ENCODE measurements around the gene NSD2.

Gene NSD2

DNA sequence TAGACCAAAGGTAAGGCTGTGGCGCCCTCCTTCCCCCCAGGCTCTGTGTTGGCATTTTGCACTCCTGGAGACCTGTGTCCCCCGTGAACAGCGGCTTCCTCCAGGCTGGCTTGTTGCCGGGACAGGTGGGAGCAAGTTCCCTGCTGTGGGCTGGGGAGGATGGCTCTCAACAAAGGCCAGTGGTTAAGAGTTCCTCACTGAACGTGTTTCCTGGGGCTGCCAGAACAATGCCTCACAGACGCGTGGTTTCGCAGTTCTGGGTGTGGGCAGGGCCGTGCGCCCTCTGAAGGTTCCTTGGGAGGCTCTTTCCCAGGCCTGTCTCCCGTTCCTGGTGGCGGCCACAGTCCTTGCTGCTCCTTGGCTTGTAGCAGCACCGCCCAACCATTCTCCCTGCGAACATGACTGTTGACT is 104.2 kb downstream of the NSD2 start:
- no peak for DNase-seq

GRCh38 chr4:1975880-1976279 is 104.7 kb downstream of the NSD2 start:
- no peak for DNase-seq

- DNase-seq: no peak
Observed at GRCh38 chr4:1976416-1977352, 105.5 kb downstream of the NSD2 start.

DNA sequence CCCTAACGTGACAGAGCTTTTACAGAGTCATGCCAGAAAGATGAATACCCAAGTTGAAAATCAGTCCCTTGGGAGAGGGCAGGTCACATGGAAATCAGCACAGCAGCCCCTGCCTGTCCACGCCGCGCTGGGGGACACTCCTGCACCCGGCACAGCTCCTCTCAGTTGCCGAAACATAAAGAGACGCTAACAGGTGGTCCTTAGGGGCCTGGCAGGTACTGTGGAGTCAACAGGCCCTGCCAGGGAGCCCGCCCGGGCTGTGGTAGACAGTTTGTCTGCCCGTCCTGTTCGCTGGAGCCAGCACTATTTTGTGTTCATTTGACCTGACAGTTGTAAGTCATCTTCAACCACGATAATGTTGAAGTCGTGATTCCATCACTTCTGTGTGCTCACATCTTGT is 107.0 kb downstream of the NSD2 start:
- no peak for DNase-seq

DNA sequence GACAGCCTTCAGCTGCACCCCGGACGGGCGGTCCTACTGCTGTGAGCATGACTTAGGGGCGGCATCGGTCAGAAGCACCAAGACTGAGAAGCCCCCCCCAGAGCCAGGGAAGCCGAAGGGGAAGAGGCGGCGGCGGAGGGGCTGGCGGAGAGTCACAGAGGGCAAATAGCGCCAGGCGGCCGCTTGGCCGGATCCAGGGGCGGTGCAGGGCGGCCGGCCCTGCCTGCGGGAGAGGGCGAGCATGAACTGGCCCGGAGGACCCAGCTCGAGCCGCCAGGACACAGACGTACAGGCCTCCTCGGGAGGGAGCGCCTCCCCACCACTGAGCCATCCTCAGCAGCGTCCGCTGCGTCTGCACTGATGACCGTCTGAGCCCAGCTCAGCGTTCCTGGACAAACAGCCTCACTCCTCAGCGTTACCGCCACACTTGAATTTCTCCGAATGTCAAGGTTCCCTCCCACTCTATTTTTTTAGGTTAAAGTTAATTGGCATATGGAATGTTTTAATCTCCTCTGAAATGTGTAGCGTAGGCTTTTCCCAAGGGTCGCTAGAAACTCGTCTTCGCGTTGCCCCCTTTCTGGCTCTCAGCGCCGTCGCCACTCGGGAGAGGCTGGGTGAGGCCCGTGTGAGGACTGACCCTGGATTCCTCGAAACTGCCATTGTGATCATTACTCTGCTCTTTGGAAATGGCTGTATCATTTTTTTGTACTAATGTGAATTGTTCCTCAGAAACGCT is 107.7 kb downstream of the NSD2 start:
- DNase-seq: no peak

- DNase-seq: no peak
Observed at GRCh38 chr4:1979477-1980196, 108.4 kb downstream of the NSD2 start.

- DNase-seq: no peak
Observed at GRCh38 chr4:1980561-1981041, 109.4 kb downstream of the NSD2 start.

- DNase-seq: no peak
Observed at GRCh38 chr4:1981251-1982058, 110.3 kb downstream of the NSD2 start.

- no peak for DNase-seq
Observed at GRCh38 chr4:1982124-1983052, 111.2 kb downstream of the NSD2 start.

GRCh38 chr4:1983053-1983845 is 112.1 kb downstream of the NSD2 start:
- no peak for DNase-seq

DNA sequence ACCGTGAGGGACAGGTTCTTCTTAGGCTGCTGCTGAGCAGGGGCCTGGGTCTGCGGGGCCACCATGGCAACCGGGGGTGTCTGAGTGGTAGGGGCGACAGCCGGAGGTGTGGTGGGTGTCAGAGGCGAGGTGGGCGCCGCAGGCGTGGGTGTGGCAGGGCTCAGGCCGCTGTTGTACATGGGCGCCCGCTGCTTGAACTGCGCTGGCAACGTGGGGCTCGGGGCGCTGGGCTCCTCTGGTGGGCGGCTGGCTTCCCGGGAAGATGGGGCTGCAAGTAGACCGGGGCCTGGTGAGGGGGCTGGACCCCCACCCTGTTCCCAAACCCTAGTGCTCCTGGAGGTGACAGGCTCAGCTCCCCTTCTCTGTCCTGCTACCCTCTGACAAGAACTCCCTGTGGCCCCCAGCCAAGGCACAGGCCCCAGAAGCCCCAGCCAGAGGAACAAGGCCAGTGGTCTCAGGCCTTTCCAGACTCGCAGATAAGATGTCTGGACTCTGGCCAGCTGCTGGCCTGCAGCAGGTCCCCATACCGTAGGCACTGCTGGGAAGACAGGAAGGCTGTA is 112.7 kb downstream of the NSD2 start:
- DNase-seq: no peak

DNA sequence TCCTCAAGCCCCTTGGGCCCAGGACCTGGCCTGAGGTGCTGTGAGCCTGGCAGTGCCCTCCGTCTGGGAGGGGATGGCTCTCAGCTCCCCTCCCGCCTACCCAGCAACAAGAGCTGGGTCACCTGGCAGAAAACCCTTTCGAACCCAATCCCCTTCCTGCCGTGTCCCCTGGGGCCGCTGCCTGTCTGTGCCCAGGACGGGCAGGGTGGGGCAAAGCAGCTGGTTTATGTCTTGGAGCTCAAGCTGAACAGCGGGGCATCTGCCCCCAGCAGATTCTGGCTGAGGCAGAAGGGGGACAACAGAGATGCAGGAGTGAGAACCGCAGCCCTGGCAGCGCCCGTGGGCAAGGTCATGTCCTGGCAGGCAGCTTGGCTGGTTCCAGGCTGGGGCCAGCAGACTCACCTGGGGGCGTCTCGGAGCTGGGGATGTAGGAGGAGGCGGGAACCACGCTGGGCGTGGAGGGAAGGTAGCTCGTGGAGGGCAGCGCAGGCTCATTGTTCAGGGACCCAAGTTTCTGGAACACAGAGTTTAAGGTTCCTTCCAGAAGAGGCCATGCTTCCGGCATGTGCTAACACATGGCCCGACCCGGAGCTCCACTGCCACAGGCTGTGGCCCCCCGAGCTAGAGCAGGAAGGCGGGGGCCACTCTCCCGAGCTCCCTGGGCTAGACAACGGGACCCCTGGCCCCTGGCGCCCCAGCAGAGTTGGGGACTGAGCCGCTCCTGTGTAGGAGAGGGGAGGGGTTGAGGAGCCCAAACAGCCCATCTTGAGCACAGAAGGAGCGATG is 113.4 kb downstream of the NSD2 start:
- DNase-seq: no peak

DNA sequence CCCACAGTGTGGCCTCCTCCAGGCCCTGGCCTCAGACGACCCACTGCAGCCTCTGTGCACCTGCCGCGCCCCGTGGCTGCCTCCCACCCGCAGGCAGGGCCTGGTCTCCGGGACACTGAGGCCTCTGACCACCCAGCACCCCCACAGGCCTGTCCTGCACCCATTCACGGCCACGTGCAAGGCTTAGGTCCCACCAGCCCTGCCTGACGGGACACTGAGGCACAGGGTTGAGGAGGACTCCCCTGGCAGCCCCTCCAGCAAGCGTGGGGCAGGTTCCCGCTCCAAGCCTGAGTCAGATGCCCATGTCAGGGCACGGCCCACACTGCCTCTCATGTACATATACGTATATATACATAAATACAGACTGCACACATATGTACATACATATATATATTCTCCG is 114.1 kb downstream of the NSD2 start:
- DNase-seq: no peak

DNA sequence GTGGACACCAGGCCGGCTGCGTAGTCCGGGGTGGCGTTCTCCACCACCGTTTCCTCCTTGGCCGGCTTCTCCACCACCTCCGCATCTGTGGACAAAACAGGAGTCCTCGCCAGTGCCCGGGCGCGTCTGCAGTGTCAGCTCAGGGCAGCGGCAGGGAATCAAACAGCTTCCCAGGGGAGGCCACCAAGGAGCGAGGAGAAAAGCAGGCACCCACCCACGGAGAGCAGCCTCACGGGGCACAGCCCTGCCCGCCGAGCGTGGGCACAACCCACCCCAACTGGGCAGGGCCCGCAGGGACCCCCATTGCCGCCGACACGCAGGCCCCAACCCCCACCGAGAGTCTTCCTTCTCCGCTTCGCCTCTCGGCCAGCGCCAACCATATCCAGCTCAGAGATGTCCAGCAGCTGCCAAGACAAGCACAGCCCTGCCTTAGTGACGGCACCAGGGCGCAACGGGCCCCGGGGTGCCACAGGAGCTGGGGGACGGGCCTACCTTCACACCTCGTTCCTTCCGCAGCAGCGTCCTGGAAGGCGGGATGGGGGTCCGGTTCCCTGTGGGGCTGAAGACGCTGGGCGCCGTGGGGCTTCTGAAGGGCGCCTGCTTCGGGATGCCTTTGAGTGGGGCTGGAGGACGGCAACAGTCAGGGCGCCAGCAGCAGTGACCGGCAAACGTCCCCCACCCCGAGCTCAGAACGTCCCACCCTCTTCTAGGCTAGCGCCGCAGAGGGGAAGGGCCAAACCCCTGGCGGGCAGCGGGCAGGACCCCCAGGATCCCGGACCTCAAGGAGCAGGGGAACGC is 114.8 kb downstream of the NSD2 start:
- DNase-seq: no peak

GRCh38 chr4:1986578-1987210 is 115.5 kb downstream of the NSD2 start:
- no peak for DNase-seq

DNA sequence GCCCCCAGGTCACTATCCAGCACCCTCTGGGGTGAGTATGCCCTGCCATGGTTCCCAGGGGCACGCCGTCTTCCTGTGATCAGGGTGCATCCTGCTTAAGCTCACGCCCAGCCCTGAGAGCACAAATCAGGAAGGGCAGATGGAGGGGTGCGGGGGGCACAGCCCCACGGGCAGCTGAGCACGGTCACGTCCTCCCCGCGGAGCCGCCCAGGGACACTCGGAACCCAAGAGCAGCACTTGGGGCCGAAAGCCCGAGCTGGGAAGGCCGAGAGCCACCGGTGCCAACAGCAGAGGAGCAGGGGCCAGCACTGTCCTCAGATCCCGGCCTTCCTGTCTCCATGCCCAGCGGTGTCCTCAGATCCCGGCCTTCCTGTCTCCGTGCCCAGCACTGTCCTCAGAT is 116.1 kb downstream of the NSD2 start:
- DNase-seq: no peak

GRCh38 chr4:1987721-1988326 is 116.6 kb downstream of the NSD2 start:
- no peak for DNase-seq
